ENCODE results near the gene PFN4.
A peak's percentile ranks its signal among the peaks of the same experiment; 100 is the strongest.
"Not testable (repeated sequence)": the region's sequence is repeated elsewhere in the genome, so short reads cannot be mapped to it uniquely, and the experiment has no call there.

Gene PFN4

GRCh38 chr2:24110660-24111303, 12.4 kb downstream of the PFN4 start:
- no peak for DNase-seq

GRCh38 chr2:24109431-24109830, 13.7 kb downstream of the PFN4 start:
- DNase-seq, result not testable (repeated sequence)

GRCh38 chr2:24107336-24107735, 15.8 kb downstream of the PFN4 start:
- no peak for DNase-seq

GRCh38 chr2:24106786-24107185, 16.3 kb downstream of the PFN4 start:
- DNase-seq, result no peak

GRCh38 chr2:24105816-24106215, 17.3 kb downstream of the PFN4 start:
- no peak for DNase-seq

GRCh38 chr2:24104906-24105305, 18.2 kb downstream of the PFN4 start:
- DNase-seq, result no peak

- no peak for DNase-seq
Measured at GRCh38 chr2:24104110-24104650, 19.0 kb downstream of the PFN4 start.

- no peak for DNase-seq
Measured at GRCh38 chr2:24102677-24103076, 20.5 kb downstream of the PFN4 start.

- DNase-seq, result no peak
Measured at GRCh38 chr2:24101992-24102391, 21.1 kb downstream of the PFN4 start.

GRCh38 chr2:24100732-24101131, 22.4 kb downstream of the PFN4 start:
- DNase-seq, result not testable (repeated sequence)

GRCh38 chr2:24095171-24095677, 27.9 kb downstream of the PFN4 start:
- not testable (repeated sequence) for DNase-seq

- DNase-seq, result not testable (repeated sequence)
Measured at GRCh38 chr2:24093270-24093669, 29.9 kb downstream of the PFN4 start.

- DNase-seq, result no peak
Measured at GRCh38 chr2:24088821-24089359, 34.2 kb downstream of the PFN4 start.

- DNase-seq, result no peak
Measured at GRCh38 chr2:24087032-24087431, 36.1 kb downstream of the PFN4 start.

GRCh38 chr2:24086241-24086640, 36.9 kb downstream of the PFN4 start:
- DNase-seq, result no peak

GRCh38 chr2:24085200-24085489, 38.0 kb downstream of the PFN4 start:
- no peak for DNase-seq

- DNase-seq, result peak; percentile 78
Measured at GRCh38 chr2:24084386-24085199, 38.5 kb downstream of the PFN4 start, which contains the start of gene TP53I3. Gene TP53I3, minus strand, starts transcription at chr2:24084834. Its CDS starts 508 bp downstream, at chr2:24084326.

GRCh38 chr2:24083567-24084385, 39.4 kb downstream of the PFN4 start:
- peak; percentile 72 for DNase-seq

- DNase-seq, result no peak
Measured at GRCh38 chr2:24082787-24083566, 40.2 kb downstream of the PFN4 start.

GRCh38 chr2:24080701-24081100, 42.4 kb downstream of the PFN4 start:
- DNase-seq, result no peak

- no peak for DNase-seq
Measured at GRCh38 chr2:24077879-24078278, 45.3 kb downstream of the PFN4 start.

- DNase-seq, result no peak
Measured at GRCh38 chr2:24077535-24077877, 45.6 kb downstream of the PFN4 start.
